Cortex of kidney (tissue), 1 donor: ENCODE data around the gene ZNF662.
"Not testable (repeated sequence)": the region's sequence is repeated elsewhere in the genome, so short reads cannot be mapped to it uniquely, and the experiment has no call there.

Experiments
- DNase-seq: peaks from one replicate; lab custom pipeline; 2025; lab: John Stamatoyannopoulos, UW

Gene ZNF662

GRCh38 chr3:42906070-42906847, at the start of gene ZNF662:
Gene ZNF662 (plus strand): TSS chr3:42906142. CDS start chr3:42908115, 1,973 bp downstream.
- no peak for DNase-seq

- DNase-seq, result no peak
These were observed 49.4 kb upstream of the ZNF662 start for GRCh38 chr3:42856544-42856943.

- no peak for DNase-seq
These were observed 41.5 kb upstream of the ZNF662 start for GRCh38 chr3:42864321-42864950.

GRCh38 chr3:42865256-42865655, 40.7 kb upstream of the ZNF662 start:
- DNase-seq, result no peak

GRCh38 chr3:42867138-42867537, 38.8 kb upstream of the ZNF662 start:
- DNase-seq, result no peak

- DNase-seq, result no peak
These were observed 37.1 kb upstream of the ZNF662 start for GRCh38 chr3:42868841-42869240.

GRCh38 chr3:42871592-42872196, 34.2 kb upstream of the ZNF662 start:
- no peak for DNase-seq

GRCh38 chr3:42872718-42873117, 33.2 kb upstream of the ZNF662 start:
- DNase-seq, result no peak

GRCh38 chr3:42873221-42873982, 32.5 kb upstream of the ZNF662 start:
- DNase-seq, result no peak

GRCh38 chr3:42874749-42875148, 31.2 kb upstream of the ZNF662 start:
- DNase-seq, result no peak

- no peak for DNase-seq
These were observed 30.4 kb upstream of the ZNF662 start, which contains the start of gene CYP8B1 for GRCh38 chr3:42875325-42876151. Gene CYP8B1 (minus strand): TSS chr3:42875879. CDS start chr3:42875816, 63 bp downstream.

GRCh38 chr3:42876401-42876800, 29.5 kb upstream of the ZNF662 start:
- DNase-seq, result no peak

- DNase-seq, result no peak
These were observed 28.8 kb upstream of the ZNF662 start for GRCh38 chr3:42876940-42877720.

GRCh38 chr3:42877881-42878280, 28.1 kb upstream of the ZNF662 start:
- no peak for DNase-seq

GRCh38 chr3:42880183-42880582, 25.8 kb upstream of the ZNF662 start:
- DNase-seq, result no peak

GRCh38 chr3:42880601-42881451, 25.1 kb upstream of the ZNF662 start:
- DNase-seq, result no peak

- DNase-seq, result not testable (repeated sequence)
These were observed 22.6 kb upstream of the ZNF662 start for GRCh38 chr3:42883251-42883930.

- DNase-seq, result no peak
These were observed 21.6 kb upstream of the ZNF662 start for GRCh38 chr3:42884324-42884723.

- DNase-seq, result no peak
These were observed 19.6 kb upstream of the ZNF662 start for GRCh38 chr3:42886294-42886822.
